ENCODE data around the gene MYADM.
"Not testable (repeated sequence)": the region's sequence is repeated elsewhere in the genome, so short reads cannot be mapped to it uniquely, and the experiment has no call there.

Gene MYADM

GRCh38 chr19:53849237-53849676 lies 18.4 kb upstream of the MYADM start:
- Mint-ChIP-seq H3K27me3 (peaks cover 35 to 47% of the 10 kb centered on the region in 2 donors), H3K36me3 (ENCODE audit: insufficient read depth) (peaks cover 3% of the 10 kb centered on the region), H3K4me3 (peak overlapping the region in 1 of 2 donors; percentile 21), H3K27ac (no peak overlapping the region), H3K4me1 (ENCODE audit: low read depth in 2 of 2) (peaks cover 7 to 8% of the 10 kb centered on the region in 2 donors), H3K9me3 (no peaks in the 10 kb centered on the region)
- DNase-seq (no peak), ATAC-seq (replicated peaks) (no peak)

- ATAC-seq (replicated peaks) (peak; percentile 35), DNase-seq (no peak)
- peak overlapping the region in 1 of 2 donors; percentile 35 for H3K27ac Mint-ChIP-seq
- no peaks in the 10 kb centered on the region for H3K9me3 Mint-ChIP-seq
- peaks cover 33 to 34% of the 10 kb centered on the region in 2 donors for H3K27me3 Mint-ChIP-seq
- H3K36me3 Mint-ChIP-seq (ENCODE audit: insufficient read depth), result peaks cover 3% of the 10 kb centered on the region
- peaks cover 7 to 8% of the 10 kb centered on the region in 2 donors for H3K4me1 Mint-ChIP-seq (ENCODE audit: low read depth in 2 of 2)
- no peak overlapping the region for H3K4me3 Mint-ChIP-seq
Observed at GRCh38 chr19:53853707-53854106, 14.0 kb upstream of the MYADM start.

DNA sequence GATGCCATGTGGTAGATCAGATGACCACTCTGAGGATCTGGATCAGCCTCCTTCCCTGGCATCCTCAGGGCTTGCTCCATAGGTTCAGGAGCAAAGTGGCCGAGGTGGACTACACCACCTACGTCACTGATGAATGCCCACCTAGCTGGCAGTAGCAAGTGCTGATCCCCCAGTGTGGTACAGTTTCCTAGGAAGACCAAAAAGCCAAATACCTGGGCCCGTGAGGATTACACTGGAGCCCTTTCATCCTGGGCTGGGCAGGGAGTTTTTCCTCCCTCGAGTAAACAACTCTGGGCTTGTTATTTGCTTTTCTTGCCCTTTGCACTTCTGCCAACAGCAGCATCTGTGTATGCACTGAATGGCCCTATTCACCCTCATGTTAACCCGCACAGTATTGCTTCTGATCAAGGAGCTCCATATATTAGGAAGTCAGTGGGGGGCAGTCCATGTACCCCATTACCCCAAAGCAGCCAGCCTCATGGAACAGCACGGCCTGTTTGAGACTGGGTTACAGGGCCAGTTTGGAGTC lies 3.3 kb upstream of the MYADM start:
- ATAC-seq (replicated peaks) (no peak), DNase-seq (no peak)
- H3K36me3 Mint-ChIP-seq (ENCODE audit: insufficient read depth), result peaks cover 43% of the 10 kb centered on the region
- H3K27me3 Mint-ChIP-seq, result no peaks in the 10 kb centered on the region
- no peak overlapping the region for H3K27ac Mint-ChIP-seq
- H3K9me3 Mint-ChIP-seq, result no peaks in the 10 kb centered on the region
- no peak overlapping the region for H3K4me3 Mint-ChIP-seq
- peaks cover 20 to 25% of the 10 kb centered on the region in 2 donors for H3K4me1 Mint-ChIP-seq (ENCODE audit: low read depth in 2 of 2)

DNA sequence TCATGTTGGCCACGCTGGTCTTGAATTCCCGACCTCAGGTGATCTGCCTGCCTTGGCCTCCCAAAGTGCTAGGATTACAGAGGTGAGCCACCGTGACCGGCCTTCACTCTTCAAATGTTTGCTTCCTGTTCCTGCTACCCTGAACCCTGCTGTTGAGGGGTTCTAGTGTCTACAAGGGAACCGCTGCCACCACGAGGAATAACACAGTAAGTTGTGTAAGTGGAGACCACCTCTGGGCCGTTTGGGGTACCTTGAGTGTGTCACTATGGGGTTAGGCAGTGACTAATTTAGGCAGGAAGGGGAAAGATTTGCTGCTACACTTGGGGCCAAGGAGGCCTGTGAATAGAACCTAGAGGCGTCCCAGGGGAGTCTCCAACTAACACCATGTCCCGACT lies 2.2 kb upstream of the MYADM start:
- peaks cover 55% of the 10 kb centered on the region for H3K36me3 Mint-ChIP-seq (ENCODE audit: insufficient read depth)
- ATAC-seq (replicated peaks), result no peak
- peak overlapping the region; percentile 96 to 99 for H3K4me3 Mint-ChIP-seq
- no peaks in the 10 kb centered on the region for H3K27me3 Mint-ChIP-seq
- DNase-seq, result no peak
- peaks cover 22 to 30% of the 10 kb centered on the region in 2 donors for H3K4me1 Mint-ChIP-seq (ENCODE audit: low read depth in 2 of 2)
- H3K9me3 Mint-ChIP-seq, result no peaks in the 10 kb centered on the region
- H3K27ac Mint-ChIP-seq, result peak overlapping the region; percentile 100

GRCh38 chr19:53865918-53866864 lies 1.5 kb upstream of the MYADM start:
- peaks cover 27 to 35% of the 10 kb centered on the region in 2 donors for H3K4me1 Mint-ChIP-seq (ENCODE audit: low read depth in 2 of 2)
- ATAC-seq (replicated peaks) (peak; percentile 26), DNase-seq (peak; percentile 72 to 77 (median 72))
- H3K36me3 Mint-ChIP-seq (ENCODE audit: insufficient read depth), result peaks cover 61% of the 10 kb centered on the region
- H3K9me3 Mint-ChIP-seq, result no peaks in the 10 kb centered on the region
- peak overlapping the region; percentile 100 for H3K27ac Mint-ChIP-seq
- no peaks in the 10 kb centered on the region for H3K27me3 Mint-ChIP-seq
- H3K4me3 Mint-ChIP-seq, result peak overlapping the region; percentile 96 to 99

DNA sequence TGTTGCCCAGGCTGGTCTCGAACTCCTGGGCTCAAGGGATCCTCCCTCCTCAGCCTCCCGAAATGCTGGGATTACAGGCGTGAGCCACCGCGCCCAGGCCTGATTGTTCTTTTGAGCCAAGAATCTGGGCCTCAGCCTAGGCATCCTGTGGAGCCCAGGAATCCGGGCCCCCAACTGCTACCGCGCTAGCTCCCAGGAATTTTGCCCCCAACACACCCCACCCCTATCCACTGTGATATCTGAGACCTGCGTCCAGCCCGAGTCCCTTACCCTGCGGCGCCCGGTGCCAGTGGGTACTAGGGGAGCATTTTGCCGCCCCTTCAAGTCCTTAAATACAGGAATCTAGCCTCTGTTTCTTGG lies 838 bp upstream of the MYADM start:
- no peaks in the 10 kb centered on the region for H3K27me3 Mint-ChIP-seq
- peak overlapping the region; percentile 100 for H3K27ac Mint-ChIP-seq
- DNase-seq, result no peak
- peaks cover 32 to 40% of the 10 kb centered on the region in 2 donors for H3K4me1 Mint-ChIP-seq (ENCODE audit: low read depth in 2 of 2)
- H3K9me3 Mint-ChIP-seq, result no peaks in the 10 kb centered on the region
- peak overlapping the region; percentile 96 to 99 for H3K4me3 Mint-ChIP-seq
- H3K36me3 Mint-ChIP-seq (ENCODE audit: insufficient read depth), result peaks cover 68% of the 10 kb centered on the region
- ATAC-seq (replicated peaks), result no peak

GRCh38 chr19:53868091-53868891 lies 608 bp downstream of the MYADM start:
- no peaks in the 10 kb centered on the region for H3K27me3 Mint-ChIP-seq
- H3K9me3 Mint-ChIP-seq, result no peaks in the 10 kb centered on the region
- H3K4me3 Mint-ChIP-seq, result peak overlapping the region; percentile 96 to 99
- peaks cover 40 to 45% of the 10 kb centered on the region in 2 donors for H3K4me1 Mint-ChIP-seq (ENCODE audit: low read depth in 2 of 2)
- H3K27ac Mint-ChIP-seq, result peak overlapping the region; percentile 100
- peaks cover 82% of the 10 kb centered on the region for H3K36me3 Mint-ChIP-seq (ENCODE audit: insufficient read depth)
- DNase-seq (peak; percentile 57 to 62 (median 59)), ATAC-seq (replicated peaks) (no peak)

- peak; percentile 90 to 95 (median 93) for DNase-seq
- Mint-ChIP-seq H3K4me1 (ENCODE audit: low read depth in 2 of 2) (peaks cover 45 to 53% of the 10 kb centered on the region in 2 donors), H3K36me3 (ENCODE audit: insufficient read depth) (peaks cover 91% of the 10 kb centered on the region)
Observed at GRCh38 chr19:53868892-53869804, 1.5 kb downstream of the MYADM start.

DNA sequence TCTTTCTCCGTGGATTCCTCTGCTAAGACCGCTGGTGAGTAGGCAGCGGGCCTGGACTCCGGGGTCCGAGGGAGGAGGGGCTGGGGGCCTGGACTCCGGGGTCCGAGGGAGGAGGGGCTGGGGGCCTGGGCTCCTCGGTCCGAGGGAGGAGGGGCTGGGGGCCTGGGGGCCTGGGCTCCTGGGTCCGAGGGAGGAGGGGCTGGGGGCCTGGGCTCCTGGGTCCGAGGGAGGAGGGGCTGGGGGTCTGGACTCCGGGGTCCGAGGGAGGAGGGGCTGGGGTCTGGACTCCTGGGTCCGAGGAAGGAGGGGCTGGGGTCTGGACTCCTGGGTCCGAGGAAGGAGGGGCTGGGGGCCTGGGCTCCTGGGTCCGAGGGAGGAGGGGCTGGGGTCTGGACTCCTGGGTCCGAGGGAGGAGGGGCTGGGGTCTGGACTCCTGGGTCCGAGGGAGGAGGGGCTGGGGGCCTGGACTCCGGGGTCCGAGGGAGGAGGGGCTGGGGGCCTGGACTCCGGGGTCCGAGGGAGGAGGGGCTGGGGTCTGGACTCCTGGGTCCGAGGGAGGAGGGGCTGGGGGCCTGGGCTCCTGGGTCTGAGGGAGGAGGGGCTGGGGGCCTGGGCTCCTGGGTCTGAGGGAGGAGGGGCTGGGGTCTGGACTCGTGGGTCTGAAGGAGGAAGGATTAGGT lies 2.3 kb downstream of the MYADM start:
- peaks cover 53 to 61% of the 10 kb centered on the region in 2 donors for H3K4me1 Mint-ChIP-seq (ENCODE audit: low read depth in 2 of 2)
- H3K9me3 Mint-ChIP-seq; ATAC-seq (replicated peaks); DNase-seq; H3K27me3 Mint-ChIP-seq: not testable (repeated sequence)
- H3K4me3 Mint-ChIP-seq, result peak overlapping the region; percentile 96 to 99
- H3K27ac Mint-ChIP-seq, result peak overlapping the region; percentile 100
- peaks cover 99% of the 10 kb centered on the region for H3K36me3 Mint-ChIP-seq (ENCODE audit: insufficient read depth)

More at GRCh38 chr19:53868892-53869804, 1.5 kb downstream of the MYADM start:
- Mint-ChIP-seq H3K4me3 (peak overlapping the region; percentile 96 to 99), H3K9me3 (no peaks in the 10 kb centered on the region), H3K27me3 (no peaks in the 10 kb centered on the region), H3K27ac (peak overlapping the region; percentile 100)
- ATAC-seq (replicated peaks), result peak; percentile 55

DNA sequence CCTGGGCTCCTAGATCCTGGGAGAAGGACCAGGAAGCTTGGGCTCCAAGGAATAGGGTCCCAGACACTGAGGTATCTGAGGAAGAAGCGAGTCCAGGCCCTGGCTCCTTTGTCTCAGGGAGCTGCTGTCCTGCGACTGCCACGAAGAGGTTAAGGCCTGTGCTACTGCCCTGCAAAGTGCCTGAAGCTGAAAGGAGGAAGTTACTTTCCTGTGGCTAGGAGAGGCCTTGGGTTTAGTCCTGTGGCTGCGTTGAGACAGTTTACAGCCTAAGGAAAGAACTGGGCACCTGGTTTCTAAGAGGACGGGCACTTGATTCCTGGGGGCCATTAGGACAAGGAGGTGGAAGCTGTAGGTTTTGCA lies 2.8 kb downstream of the MYADM start:
- peak overlapping the region; percentile 93 to 100 for H3K27ac Mint-ChIP-seq
- H3K4me3 Mint-ChIP-seq, result peak overlapping the region; percentile 48 to 68
- no peaks in the 10 kb centered on the region for H3K27me3 Mint-ChIP-seq
- peaks cover 100% of the 10 kb centered on the region for H3K36me3 Mint-ChIP-seq (ENCODE audit: insufficient read depth)
- peaks cover 0 to 2% of the 10 kb centered on the region in 2 donors for H3K9me3 Mint-ChIP-seq
- peaks cover 57 to 64% of the 10 kb centered on the region in 2 donors for H3K4me1 Mint-ChIP-seq (ENCODE audit: low read depth in 2 of 2)
- DNase-seq (peak in 2 of 3 experiments; percentile 11 to 28), ATAC-seq (replicated peaks) (no peak)

DNA sequence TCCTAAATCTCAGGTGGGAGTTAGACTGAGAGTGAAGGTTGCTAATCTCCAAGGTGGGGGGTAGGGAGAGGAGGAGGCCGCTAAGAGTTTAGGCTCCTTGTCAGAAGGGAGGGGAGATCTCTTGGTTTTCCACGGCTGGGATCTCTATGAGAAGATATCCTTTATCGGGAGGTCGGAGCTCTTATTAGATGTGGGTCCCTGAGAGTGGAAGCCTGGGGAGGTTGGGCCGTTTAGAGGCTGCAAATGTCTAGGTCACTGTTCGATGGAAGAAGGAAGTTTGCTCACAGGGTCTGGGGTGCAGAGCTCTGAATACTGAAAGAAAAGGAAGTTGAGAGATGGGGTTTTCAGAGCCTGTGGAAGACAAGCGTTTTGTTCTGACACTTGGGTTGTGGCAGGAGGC lies 3.8 kb downstream of the MYADM start:
- Mint-ChIP-seq H3K4me1 (ENCODE audit: low read depth in 2 of 2) (peaks cover 51 to 59% of the 10 kb centered on the region in 2 donors), H3K27me3 (no peaks in the 10 kb centered on the region), H3K36me3 (ENCODE audit: insufficient read depth) (peaks cover 100% of the 10 kb centered on the region), H3K27ac (peak overlapping the region; percentile 93 to 100), H3K9me3 (peaks cover 0 to 2% of the 10 kb centered on the region in 2 donors), H3K4me3 (peak overlapping the region; percentile 48 to 68)
- peak in 2 of 3 experiments; percentile 10 to 28 for DNase-seq
- ATAC-seq (replicated peaks), result no peak

- DNase-seq (peak in 1 of 3 experiments; percentile 29), ATAC-seq (replicated peaks) (no peak)
- H3K27me3 Mint-ChIP-seq, result no peaks in the 10 kb centered on the region
- peak overlapping the region; percentile 53 to 74 for H3K4me3 Mint-ChIP-seq
- peaks cover 53 to 59% of the 10 kb centered on the region in 2 donors for H3K4me1 Mint-ChIP-seq (ENCODE audit: low read depth in 2 of 2)
- peaks cover 0 to 2% of the 10 kb centered on the region in 2 donors for H3K9me3 Mint-ChIP-seq
- peak overlapping the region; percentile 93 to 100 for H3K27ac Mint-ChIP-seq
- peaks cover 100% of the 10 kb centered on the region for H3K36me3 Mint-ChIP-seq (ENCODE audit: insufficient read depth)
Observed at GRCh38 chr19:53872762-53873161, 5.1 kb downstream of the MYADM start.
